SK-N-SH (cell line): Measurements from ENCODE around the gene DNMT3B. TPM values are rescaled to one million over a fixed set of nuclear protein-coding genes. Genes with fewer than 3 reads are reported as not detected.

Experiments used
- CTCF ChIA-PET: fragments of 300-600, 350-600 bp; formaldehyde crosslinking; extraction: SDS; loops from one replicate; lab custom pipeline; 2021; lab: Yijun Ruan, JAX
- POLR2A ChIA-PET: fragments of 350-600 bp; sonication (Branson Sonifier 250); formaldehyde crosslinking; extraction: SDS; loops from one replicate; lab custom pipeline; 2020; ENCODE audit warnings: antibody characterized with exemption, inconsistent platforms; lab: Yijun Ruan, JAX
- DNase-seq: peaks from one replicate; pipeline ENCODE4 v3.0.0; 2012
- H2AFZ ChIP-seq: fragments of 200-600 bp; sonication (generic); 2 replicates; pipeline ENCODE4 v1.8.1; 2016; ENCODE audit warnings: antibody characterized with exemption, mild to moderate bottlenecking, low read depth
- H3F3A ChIP-seq: fragments of 200-600 bp; sonication (generic); replicated peaks from 2 replicates; pipeline ENCODE3; 2016; ENCODE audit warnings: antibody characterized with exemption, mild to moderate bottlenecking; ENCODE audit not compliant: insufficient read depth
- H3K27ac ChIP-seq, 2 experiments: fragments of 200-500 bp in 1 of 2; fragments of 200-600 bp in 1 of 2; sonication (Bioruptor generic) in 1 of 2; sonication (generic), shearing (Covaris generic) in 1 of 2; 2 replicates each; pipeline versions ENCODE4 v1.5.1 to v1.6.1; 2014 to 2016; ENCODE audit warnings: low read depth in 2 of 2, inconsistent platforms in 1 of 2, low read length in 1 of 2, mild to moderate bottlenecking in 1 of 2, mixed read lengths in 1 of 2
- H3K27me3 ChIP-seq: fragments of 200-600 bp; sonication (generic), shearing (Covaris generic); 2 replicates; pipeline ENCODE4 v1.6.1; 2016; ENCODE audit warnings: mixed run types; ENCODE audit not compliant: insufficient read depth
- H3K36me3 ChIP-seq, 2 experiments: fragments of 200-500 bp in 1 of 2; fragments of 200-600 bp in 1 of 2; sonication (Bioruptor generic) in 1 of 2; sonication (generic) in 1 of 2; replicated peaks in 1 of 2; 2 replicates each; pipeline versions ENCODE3 to v1.5.1; 2014 to 2016; ENCODE audit warnings: low read length in 1 of 2, mild to moderate bottlenecking in 1 of 2; ENCODE audit not compliant: insufficient read depth in 2 of 2, control insufficient read depth in 1 of 2
- H3K4me1 ChIP-seq, 2 experiments: fragments of 200-500 bp in 1 of 2; fragments of 200-600 bp in 1 of 2; sonication (Bioruptor generic) in 1 of 2; sonication (generic), shearing (Covaris generic) in 1 of 2; 2 replicates each; pipeline versions ENCODE4 v1.5.1 to v1.6.1; 2014 to 2016; ENCODE audit warnings: low read depth in 1 of 2, low read length in 1 of 2, mixed run types in 1 of 2; ENCODE audit not compliant: insufficient read depth in 2 of 2, control insufficient read depth in 1 of 2
- H3K4me2 ChIP-seq: fragments of 200-600 bp; sonication (generic), shearing (Covaris generic); 2 replicates; pipeline ENCODE4 v1.6.1; 2017; ENCODE audit warnings: mixed run types
- H3K4me3 ChIP-seq, 2 experiments: fragments of 200-500 bp in 1 of 2; fragments of 200-600 bp in 1 of 2; sonication (Bioruptor generic) in 1 of 2; sonication (generic), shearing (Covaris generic) in 1 of 2; 2 replicates each; pipeline versions ENCODE4 v1.5.1 to v1.8.1; 2014 to 2016; ENCODE audit warnings: low read depth in 2 of 2, inconsistent platforms in 1 of 2, low read length in 1 of 2, mild to moderate bottlenecking in 1 of 2, mixed read lengths in 1 of 2, moderate library complexity in 1 of 2
- H3K79me2 ChIP-seq: fragments of 200-600 bp; sonication (generic); 2 replicates; pipeline ENCODE4 v1.8.1; 2017; ENCODE audit warnings: mild to moderate bottlenecking; ENCODE audit not compliant: insufficient read depth
- H3K9ac ChIP-seq: fragments of 200-600 bp; sonication (generic); 2 replicates; pipeline ENCODE4 v1.6.1; 2017; ENCODE audit warnings: mixed run types
- H3K9me2 ChIP-seq: fragments of 200-600 bp; sonication (generic); 2 replicates; pipeline ENCODE4 v1.6.1; 2017; ENCODE audit warnings: mixed run types
- H3K9me3 ChIP-seq: fragments of 200-600 bp; sonication (generic); 2 replicates; pipeline ENCODE4 v1.6.1; 2017; ENCODE audit warnings: mixed run types, mild to moderate bottlenecking, moderate library complexity
- H4K20me1 ChIP-seq: fragments of 200-600 bp; sonication (generic); 2 replicates; pipeline ENCODE4 v1.6.1; 2017; ENCODE audit warnings: mild to moderate bottlenecking, mixed run types; ENCODE audit not compliant: insufficient read depth
- CTCF ChIP-seq: fragments of 200-600 bp; sonication (generic); IDR thresholded peaks from 2 replicates; pipeline ENCODE4 v1.6.1; 2017; ENCODE audit warnings: antibody characterized with exemption, mild to moderate bottlenecking, moderate library complexity
- EP300 ChIP-seq, 2 experiments: IDR thresholded peaks; 2 replicates each; pipeline versions ENCODE4 v1.4.0 to v1.6.1; 2012; ENCODE audit warnings: borderline replicate concordance in 1 of 2, low read depth in 1 of 2, low read length in 1 of 2
- EZH2phosphoT487 ChIP-seq: fragments of 200-600 bp; sonication (generic); IDR thresholded peaks from 2 replicates; pipeline ENCODE4 v1.6.1; 2017; ENCODE audit warnings: low read depth, mixed run types, mild to moderate bottlenecking, antibody characterized with exemption, moderate library complexity, borderline replicate concordance
- GABPA ChIP-seq: IDR thresholded peaks from 2 replicates; pipeline ENCODE4 v1.4.0; 2012; ENCODE audit warnings: low read depth, mild to moderate bottlenecking
- IRF3 ChIP-seq: fragments of 150-350 bp; IDR thresholded peaks from 2 replicates; pipeline ENCODE4 v1.6.1; 2016; ENCODE audit warnings: mild to moderate bottlenecking, low read depth, low read length
- NFIC ChIP-seq: IDR thresholded peaks from 2 replicates; pipeline ENCODE4 v1.4.0; 2012; ENCODE audit warnings: borderline replicate concordance
- PBX3 ChIP-seq: IDR thresholded peaks from 2 replicates; pipeline ENCODE4; 2012
- RAD21 ChIP-seq: IDR thresholded peaks from 2 replicates; pipeline ENCODE4 v1.6.1; 2012; ENCODE audit warnings: mild to moderate bottlenecking, low read length
- REST ChIP-seq: IDR thresholded peaks from 2 replicates; pipeline ENCODE4 v1.6.1; 2012; ENCODE audit warnings: mild to moderate bottlenecking, low read depth, low read length, moderate library complexity
- RXRA ChIP-seq: IDR thresholded peaks from 2 replicates; pipeline ENCODE4 v1.4.0; 2012; ENCODE audit warnings: low read depth, mild to moderate bottlenecking, borderline replicate concordance
- USF1 ChIP-seq: IDR thresholded peaks from 2 replicates; pipeline ENCODE4 v1.4.0; 2012; ENCODE audit warnings: low read depth, borderline replicate concordance
- WGBS: methylation state at CpG from one replicate; pipeline ENCODE4 v1.1.6; 2017; ENCODE audit warnings: low lambda C conversion rate; 5-methylcytosine and 5-hydroxymethylcytosine counted together
- polyA plus RNA-seq, 3 experiments: library from polyadenylated mRNA; depleted of rRNA; stranded (reverse); fragments of >200 nt; gene quantifications; 2 replicates each; pipeline ENCODE4 v1.2.3, GENCODE V29; 2012

The DNMT3B gene
- polyA plus RNA-seq, 1 of the 3 experiments (the other 2 are of a cell fraction) = 2.2 TPM

GRCh38 chr20:32792731-32793458, 30.7 kb downstream of the DNMT3B start:
- DNase-seq = no peak
- TF ChIP-seq GABPA (no peak), NFIC (no peak), PBX3 (no peak), EP300 (IDR thresholded peaks at IDR 0.05; ENCODE audit: borderline replicate concordance in 1 of 2, low read depth in 1 of 2, low read length in 1 of 2) (no peak), CTCF (no peak), REST (no peak), RXRA (no peak), RAD21 (no peak)
- no peaks in the 10 kb centered on the region for H3F3A ChIP-seq
- no peaks in the 10 kb centered on the region for H3K4me1 ChIP-seq
- H3K9ac ChIP-seq = no peak overlapping the region
- H3K4me2 ChIP-seq = no peak overlapping the region
- CTCF ChIA-PET = interaction anchor here (0.6 to 1.3 kb wide), 3 partner anchors 10 to 14 kb away, joined by 4 to 7 read pairs (median 5); no protein-coding TSS in a partner anchor
- H3K27ac ChIP-seq = no peak overlapping the region
- WGBS = 87% methylated on average over 13 of the region's 13 CpGs
- POLR2A ChIA-PET = no interaction called here
- H3K9me2 ChIP-seq = no peaks in the 10 kb centered on the region
- H3K36me3 ChIP-seq = peaks cover 0 to 4% of the 10 kb centered on the region in 2 experiments
- no peaks in the 10 kb centered on the region for H3K9me3 ChIP-seq
- H3K27me3 ChIP-seq = no peaks in the 10 kb centered on the region
- H4K20me1 ChIP-seq = no peaks in the 10 kb centered on the region
- H3K4me3 ChIP-seq = no peak overlapping the region
- no peaks in the 10 kb centered on the region for H3K79me2 ChIP-seq
- H2AFZ ChIP-seq = no peak overlapping the region

GRCh38 chr20:32796383-32796948, 34.3 kb downstream of the DNMT3B start:
- H3K4me3 ChIP-seq = no peak overlapping the region
- H3K4me2 ChIP-seq = no peak overlapping the region
- CTCF ChIA-PET = interaction anchor here (0.9 to 1.3 kb wide), 2 partner anchors 15 to 18 kb away, joined by 3 to 5 read pairs; no protein-coding TSS in a partner anchor
- no peaks in the 10 kb centered on the region for H3F3A ChIP-seq
- no peaks in the 10 kb centered on the region for H4K20me1 ChIP-seq
- no peak overlapping the region for H3K9ac ChIP-seq
- POLR2A ChIA-PET = no interaction called here
- H3K4me1 ChIP-seq = no peaks in the 10 kb centered on the region
- H3K36me3 ChIP-seq = peaks cover 0 to 4% of the 10 kb centered on the region in 2 experiments
- no peaks in the 10 kb centered on the region for H3K27me3 ChIP-seq
- H3K79me2 ChIP-seq = no peaks in the 10 kb centered on the region
- no peak overlapping the region for H2AFZ ChIP-seq
- no peak overlapping the region for H3K27ac ChIP-seq
- no peaks in the 10 kb centered on the region for H3K9me3 ChIP-seq
- 86% methylated on average over 2 of the region's 3 CpGs for WGBS
- TF ChIP-seq RAD21 = no peak
- no peak for TF ChIP-seq USF1
- TF ChIP-seq EZH2phosphoT487 = no peak
- TF ChIP-seq IRF3 = no peak
- DNase-seq = no peak
- no peaks in the 10 kb centered on the region for H3K9me2 ChIP-seq
